GM15510 (cell line): ENCODE measurements around the gene IFIH1.

Experiments used
- POLR2A ChIP-seq: IDR thresholded peaks from 3 replicates; pipeline ENCODE4 v1.6.1; 2011; ENCODE audit warnings: borderline replicate concordance; ENCODE audit not compliant: insufficient read length; ENCODE audit errors: extremely low read depth

Gene IFIH1

DNA sequence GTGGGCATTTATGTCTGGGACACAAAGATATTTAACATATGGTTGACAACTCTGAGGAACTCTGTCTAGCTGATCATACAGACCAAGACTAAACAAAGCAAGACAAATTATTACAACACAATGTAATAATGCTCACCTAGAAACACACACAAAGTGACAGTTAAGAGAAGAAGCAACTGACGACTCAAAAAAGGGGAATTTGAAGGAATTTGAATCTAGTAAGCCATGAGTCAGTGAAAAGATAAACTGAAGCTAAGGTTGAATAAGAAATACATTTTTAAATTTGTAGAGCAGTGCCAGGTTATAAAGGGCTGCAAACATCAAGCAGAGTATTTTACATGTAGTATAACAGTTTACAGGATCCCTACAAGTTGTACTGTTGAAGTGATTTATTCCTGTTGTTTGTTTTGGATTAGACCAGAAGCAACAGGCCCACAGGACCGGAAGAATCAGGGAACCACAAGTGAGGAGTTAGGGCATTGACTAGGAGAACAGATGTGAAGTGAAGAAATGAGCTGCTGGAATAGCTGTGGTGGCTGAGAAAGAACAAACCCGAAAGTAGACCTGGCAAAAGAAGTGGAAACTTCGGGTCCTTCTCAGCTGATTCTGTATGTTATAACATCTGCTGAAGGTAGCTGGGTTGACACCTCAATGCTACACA, 35.6 kb downstream of the IFIH1 start:
- TF ChIP-seq POLR2A, result no peak

DNA sequence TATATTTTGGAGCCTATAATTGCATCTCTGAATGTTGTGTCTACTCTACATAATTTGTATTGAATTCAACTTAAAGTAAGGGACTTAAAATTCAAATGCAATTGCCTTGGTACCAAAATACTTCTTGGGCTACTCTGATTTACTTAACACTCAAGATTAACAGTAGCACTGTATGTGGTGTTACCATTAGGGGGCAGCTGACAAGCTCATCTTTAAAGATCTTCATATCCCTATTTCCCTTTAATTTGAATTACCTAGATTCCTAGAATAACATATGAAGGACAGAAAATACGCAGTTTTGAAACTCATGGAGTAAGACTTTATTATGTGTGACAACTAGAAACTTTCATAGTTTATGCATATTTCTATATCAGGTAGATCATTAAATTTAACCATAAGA, 37.8 kb downstream of the IFIH1 start:
- TF ChIP-seq POLR2A, result no peak

DNA sequence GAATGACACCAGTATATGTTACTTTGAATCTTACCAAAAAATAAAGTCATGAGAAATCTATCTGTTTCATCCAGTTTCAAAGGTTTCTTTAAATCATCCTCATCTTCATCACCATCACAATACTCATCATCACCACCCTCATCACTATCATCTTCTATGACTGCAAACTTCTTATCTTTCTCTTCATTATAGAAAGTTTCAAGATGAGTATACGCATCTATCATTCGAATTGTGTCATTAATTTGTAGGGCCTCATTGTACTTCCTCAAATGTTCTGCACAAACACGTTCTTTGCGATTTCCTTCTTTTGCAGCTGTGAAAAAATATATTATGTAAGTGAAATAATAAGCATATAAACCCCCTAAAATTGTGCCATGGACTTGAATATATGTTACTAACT, 41.1 kb downstream of the IFIH1 start:
- TF ChIP-seq POLR2A, result no peak

DNA sequence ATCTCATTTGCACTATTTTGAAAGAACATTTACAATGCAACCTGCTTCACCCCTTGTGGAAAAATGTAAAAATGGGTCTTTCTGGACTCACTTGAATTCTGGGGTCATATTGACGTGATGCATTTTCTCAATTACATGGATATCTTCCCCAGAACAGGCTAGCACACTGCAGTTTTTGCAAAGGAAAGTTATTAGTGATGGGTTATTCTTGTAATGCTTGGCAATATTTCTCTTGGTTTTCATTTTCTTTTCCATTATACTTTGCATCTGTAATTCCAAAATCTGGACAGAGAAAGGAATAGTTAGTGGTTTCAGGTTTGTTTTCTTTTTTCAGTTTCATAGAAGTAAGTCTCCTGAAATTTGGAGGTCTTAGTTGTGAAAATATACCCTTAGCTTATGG, 50.5 kb downstream of the IFIH1 start:
- no peak for TF ChIP-seq POLR2A

DNA sequence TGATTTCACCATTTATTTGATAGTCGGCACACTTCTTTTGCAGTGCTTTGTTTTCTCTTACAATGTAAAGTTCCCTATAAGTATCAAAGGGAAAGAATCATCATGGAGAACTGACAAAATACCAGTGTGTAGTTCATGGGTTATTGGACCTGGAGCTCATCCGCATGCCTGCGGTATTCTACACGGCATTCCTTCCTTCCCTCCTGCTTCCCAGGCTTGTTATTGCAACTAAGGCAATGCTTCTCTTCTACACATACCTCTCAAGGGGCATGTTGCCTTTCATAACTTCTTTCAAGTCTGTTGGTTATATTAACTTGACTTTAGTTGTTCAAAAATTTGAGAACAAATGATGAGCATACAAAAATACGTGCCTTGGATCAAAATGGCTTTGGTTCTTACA, 51.0 kb downstream of the IFIH1 start:
- no peak for TF ChIP-seq POLR2A

DNA sequence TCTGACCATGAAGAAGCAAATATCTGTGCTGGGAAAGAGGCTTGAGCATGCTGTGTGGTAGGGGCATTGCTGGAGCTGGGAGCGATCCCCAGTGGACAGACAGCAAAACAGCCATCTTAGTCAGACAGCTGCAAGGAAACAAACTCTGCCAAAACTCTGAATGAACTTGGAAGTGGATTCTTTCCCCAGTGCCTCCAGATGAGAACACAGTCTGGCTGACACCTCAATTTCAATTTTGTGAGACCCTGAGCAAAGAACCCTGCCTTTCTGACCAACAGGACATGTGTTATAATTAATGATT, 52.1 kb downstream of the IFIH1 start:
- TF ChIP-seq POLR2A, result no peak

DNA sequence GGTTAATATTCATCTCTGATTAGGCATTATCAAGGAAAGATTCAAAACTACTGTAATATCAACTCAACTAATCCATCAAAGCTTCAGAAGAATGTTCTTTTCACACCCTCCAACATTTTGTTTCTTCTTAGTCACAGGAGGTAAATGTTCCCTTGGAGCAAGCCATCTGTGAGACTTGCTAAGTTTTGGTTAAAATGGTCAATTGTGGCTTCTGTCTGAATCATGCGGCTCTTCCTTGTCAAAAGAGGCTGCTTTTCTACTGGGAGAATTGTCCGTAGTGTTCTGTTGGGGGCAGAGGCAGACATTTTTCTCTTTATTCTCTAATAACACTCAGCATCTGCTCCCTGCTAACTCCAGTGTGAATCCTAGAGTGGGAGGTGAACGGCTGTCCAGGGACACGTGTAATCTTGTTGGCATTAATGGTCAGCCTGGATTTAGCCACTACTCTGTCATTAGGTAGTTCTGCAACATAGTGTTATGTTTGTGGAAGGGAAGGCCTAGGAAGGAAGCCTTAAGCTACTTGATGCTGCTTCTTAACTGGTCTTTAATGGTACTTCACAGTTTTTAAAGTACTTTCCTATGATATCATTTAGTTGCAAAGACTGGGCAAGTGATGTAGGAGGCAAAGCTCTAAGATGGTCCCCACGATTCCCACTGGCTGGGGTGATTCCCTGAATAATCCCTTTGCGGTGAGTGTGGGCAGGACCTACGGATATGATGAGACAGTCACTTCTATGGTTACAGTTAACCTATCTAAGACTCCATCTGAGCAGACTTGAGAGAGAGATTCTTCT, 52.6 kb downstream of the IFIH1 start:
- TF ChIP-seq POLR2A, result no peak

DNA sequence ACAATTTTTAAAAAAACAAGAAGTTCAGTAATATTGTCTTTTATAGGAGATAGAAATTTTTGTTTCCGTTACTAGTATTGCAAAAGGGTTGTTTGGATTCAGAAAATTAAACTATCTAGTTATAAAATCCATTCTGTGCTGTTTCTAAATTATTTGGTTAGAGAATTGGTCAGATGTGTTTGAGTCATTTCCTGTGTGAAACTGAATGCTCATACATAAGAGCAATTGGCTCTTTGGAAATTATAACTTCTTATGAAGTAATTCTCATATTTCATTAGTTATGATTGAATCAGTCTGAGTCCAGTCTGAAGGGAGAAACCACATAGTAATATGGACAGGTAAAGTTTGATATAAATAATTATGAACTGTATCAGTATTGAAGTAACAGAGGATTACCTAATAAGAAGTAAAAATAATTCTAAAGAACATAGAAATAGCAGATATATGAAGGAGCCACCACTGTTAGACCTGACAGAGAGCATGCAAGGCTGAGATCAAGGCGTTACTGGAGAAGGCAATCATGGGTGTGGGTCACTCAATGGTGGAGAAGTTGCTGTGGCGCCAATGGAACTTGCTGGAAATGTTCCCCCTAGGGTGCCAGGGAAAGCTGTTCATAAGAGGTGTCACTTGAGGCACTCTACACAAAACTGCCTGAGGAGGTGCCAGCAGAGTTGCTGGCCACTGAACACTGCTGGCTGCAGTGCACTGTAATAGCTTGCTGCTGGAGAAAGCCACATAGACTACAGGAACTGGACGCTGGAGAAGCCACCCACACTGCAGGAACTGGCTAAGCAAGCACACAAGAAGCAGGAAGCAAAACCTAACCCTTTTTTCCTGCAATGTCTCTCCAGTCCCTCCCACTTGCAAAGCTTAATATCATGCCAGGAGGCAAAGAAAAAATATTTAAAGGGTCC, 57.2 kb downstream of the IFIH1 start:
- no peak for TF ChIP-seq POLR2A

DNA sequence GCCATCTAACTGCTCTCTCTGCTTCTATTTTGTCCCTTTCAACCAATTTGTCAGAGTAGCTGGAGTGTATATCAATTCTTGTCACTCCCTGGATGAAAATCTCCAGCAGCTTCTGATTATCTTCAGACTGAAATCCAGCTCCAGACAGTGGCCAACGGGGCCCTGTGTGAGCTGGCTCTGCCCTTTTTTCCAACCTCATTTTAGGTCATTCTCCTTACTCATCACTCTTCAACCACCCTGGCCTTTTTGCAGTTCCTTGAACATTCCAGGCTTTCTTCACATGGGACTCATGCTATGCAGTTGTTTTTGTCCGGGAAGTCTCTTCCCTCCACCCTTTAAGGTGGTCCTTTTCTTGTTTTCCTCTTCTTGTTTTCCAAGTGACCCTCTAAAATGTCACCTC, 59.8 kb downstream of the IFIH1 start:
- no peak for TF ChIP-seq POLR2A

DNA sequence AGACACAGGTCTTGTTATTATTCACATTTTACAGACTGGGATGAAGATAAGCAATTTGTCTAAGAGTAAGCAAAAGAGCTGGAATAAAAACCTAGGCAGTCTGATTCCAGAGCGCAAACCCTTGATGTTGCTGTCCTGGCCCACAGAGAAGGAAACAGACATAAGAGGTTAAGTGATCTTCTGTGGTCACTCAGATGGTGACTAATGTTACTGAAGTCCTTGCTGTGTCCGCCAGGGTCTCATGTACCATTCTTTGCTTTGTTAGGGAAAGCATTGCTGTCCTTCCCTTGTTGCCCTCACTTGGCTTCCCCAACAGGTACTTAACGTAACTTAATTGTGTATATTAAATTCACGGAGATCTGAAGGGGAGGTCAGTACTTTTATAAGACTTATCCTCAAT, 60.3 kb downstream of the IFIH1 start:
- no peak for TF ChIP-seq POLR2A

DNA sequence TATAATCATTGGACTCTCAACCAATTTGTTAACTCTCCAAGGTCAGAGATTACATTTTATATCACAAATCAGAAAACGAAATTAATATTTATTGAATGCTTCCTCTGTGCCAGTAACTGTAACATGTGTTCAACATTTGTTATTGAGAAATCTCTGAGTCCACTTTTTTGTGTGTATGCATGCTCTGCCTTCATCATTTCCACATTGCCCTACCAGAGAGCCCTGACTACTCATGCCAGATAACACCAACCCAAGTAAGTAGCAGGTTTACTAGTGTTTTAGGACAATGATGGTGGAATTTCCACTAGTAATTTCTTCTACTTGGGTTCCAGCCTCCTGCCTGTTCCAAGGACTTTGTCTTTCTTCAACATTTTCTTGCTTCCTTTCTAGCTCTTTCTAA, 61.1 kb downstream of the IFIH1 start:
- TF ChIP-seq POLR2A, result no peak

DNA sequence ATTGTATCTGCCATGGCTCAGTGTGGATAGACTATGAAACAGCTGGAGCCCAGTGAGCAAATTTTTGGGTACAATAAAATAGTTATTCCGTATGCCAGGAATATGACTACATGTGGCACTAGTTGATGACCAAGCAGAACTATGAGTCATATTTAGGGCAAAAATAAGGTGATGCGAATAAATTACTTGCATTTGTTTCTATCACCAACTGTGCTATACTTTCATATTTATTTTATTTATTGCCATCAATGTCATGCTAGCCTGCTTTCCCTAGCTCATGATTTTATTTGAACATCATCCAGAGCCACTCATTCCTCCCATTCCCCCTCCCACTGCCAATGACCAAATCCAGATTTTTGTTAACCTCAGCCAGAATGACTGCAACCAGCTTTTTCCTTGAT, 61.9 kb downstream of the IFIH1 start:
- TF ChIP-seq POLR2A, result no peak

DNA sequence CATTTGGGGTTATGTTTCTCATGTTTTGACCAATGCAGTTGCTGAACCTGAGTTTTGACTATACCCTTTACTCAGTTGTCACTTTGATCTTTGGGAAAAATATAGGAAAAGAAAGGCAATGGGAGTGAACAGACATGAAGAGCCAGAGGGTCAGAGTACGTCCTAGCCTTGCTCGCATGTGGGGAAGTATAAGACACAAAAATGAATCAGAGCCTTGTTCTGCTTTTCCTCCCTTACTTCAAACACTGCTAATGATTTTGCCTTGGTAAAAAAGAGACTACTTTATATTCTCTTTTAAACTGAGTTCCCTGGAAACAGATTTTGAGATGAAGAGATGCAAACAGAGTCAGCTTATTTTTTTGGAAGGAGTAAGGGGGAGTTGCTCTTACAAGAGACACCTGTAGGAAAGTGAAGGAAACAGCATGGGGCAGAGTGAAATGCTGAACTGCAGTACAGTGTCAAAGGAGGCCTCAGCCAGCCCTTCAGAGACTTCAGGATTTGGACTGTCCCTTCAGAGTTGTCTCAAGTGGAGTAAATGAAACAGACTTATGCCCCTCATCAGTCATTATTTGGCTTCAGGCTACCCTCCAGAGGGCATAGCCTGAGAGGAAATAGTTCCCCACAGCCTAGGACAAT, 64.1 kb downstream of the IFIH1 start:
- TF ChIP-seq POLR2A, result no peak

DNA sequence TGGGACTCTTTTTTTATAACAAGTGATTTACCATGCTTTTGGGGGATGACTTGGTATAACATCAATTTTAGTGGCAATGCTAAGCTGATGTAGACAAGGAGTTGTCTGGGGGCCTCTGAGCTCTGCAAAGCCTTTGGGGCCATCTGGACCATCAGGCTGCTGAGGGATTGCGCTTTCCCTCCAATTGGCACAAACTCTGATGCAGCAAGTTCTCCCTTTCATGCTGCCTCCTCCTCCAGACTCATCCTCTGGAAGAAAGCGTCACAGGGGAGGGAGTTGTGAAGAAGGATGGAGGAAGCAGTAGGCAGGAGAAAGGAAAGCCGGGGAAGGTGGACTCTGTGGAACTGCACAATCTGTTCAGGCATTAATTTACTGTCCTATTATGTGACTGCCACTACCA, 65.0 kb downstream of the IFIH1 start:
- no peak for TF ChIP-seq POLR2A

DNA sequence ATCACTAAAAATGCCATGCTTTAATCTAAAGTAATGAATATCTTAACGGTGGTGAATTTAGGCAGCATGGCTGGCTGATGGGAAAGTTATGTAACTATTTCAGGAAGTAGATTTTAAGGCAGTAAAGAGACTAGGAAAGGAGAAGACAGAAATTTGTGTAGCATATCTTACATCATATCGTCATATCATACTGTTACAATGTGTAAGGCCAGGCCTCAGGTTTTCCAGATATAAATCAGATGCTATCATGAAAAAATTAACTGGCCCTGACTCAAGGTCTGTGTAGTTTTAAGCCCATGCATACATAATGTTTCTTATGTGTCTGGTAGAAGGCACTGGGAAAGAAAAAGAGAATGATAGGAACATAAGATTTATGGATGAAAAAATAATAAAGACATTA, 66.3 kb downstream of the IFIH1 start:
- no peak for TF ChIP-seq POLR2A

DNA sequence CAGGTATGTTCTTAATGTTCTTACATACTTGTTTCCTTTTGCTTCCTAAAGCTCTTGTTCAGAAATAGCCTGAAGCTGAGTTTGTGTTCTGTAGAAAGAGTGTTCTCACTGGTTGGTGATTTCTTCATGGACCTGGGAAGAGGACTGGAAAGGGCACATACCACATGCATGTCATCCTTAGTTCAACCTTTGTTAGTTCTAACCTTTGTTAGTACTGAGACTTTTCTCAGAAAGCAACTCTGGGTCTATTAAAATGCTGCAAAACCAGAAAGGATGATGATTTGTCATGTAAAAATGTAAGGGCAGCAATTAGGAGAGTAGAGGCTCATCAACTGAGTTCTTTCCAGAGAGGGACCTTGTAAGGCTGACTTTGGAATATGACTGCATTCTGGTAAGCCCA, 72.7 kb downstream of the IFIH1 start:
- no peak for TF ChIP-seq POLR2A

DNA sequence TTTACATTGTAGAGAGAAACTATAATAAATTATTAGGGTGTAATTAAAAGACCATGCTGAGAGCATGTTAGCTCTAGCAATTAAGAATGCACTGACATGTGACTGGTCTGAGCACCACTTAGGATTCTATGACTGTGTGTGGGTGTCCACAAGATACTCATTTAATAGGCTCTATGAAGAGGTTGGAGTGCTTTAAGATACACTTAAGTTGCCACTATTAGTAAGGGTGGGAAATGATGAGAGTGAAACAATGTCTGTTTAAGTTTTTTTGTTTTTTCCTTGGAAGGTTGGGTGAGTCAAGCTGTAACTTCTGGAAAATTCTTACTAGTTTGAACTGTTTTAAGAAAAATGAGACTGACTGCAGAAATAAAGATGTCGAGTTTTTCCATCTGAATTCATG, 73.4 kb downstream of the IFIH1 start:
- TF ChIP-seq POLR2A, result no peak
